Activated T-helper 17 cell treated with anti-CD3 and anti-CD28 coated beads, Interleukin-2, amount 50 U/mL, for 72 hours (primary cell): ENCODE data around the gene KRT1. TPM values are rescaled to one million over a fixed set of nuclear protein-coding genes. Genes with fewer than 3 reads are reported as not detected.
"Not testable (repeated sequence)": the region's sequence is repeated elsewhere in the genome, so short reads cannot be mapped to it uniquely, and the experiment has no call there.

Experiments
- ATAC-seq: fragments of 150-1000 bp; cut with Tn5 transposase; replicated peaks from 2 replicates; pipeline ENCODE4 v1.10.0; 2021; ENCODE audit warnings: mild to moderate bottlenecking, moderate library complexity
- H3K27ac Mint-ChIP-seq: one replicate; pipeline ENCODE4 v1.8.0; 2022; ENCODE audit warnings: mixed read lengths
- H3K27me3 Mint-ChIP-seq: one replicate; pipeline ENCODE4 v1.8.0; 2022; ENCODE audit warnings: mixed read lengths
- H3K36me3 Mint-ChIP-seq: one replicate; pipeline ENCODE4 v1.8.0; 2022; ENCODE audit warnings: low read depth, mild to moderate bottlenecking, mixed read lengths
- H3K4me1 Mint-ChIP-seq: one replicate; pipeline ENCODE4 v1.8.0; 2022; ENCODE audit warnings: mixed read lengths
- H3K4me3 Mint-ChIP-seq: one replicate; pipeline ENCODE4 v1.8.0; 2022; ENCODE audit warnings: mild to moderate bottlenecking, mixed read lengths
- H3K9me3 Mint-ChIP-seq: one replicate; pipeline ENCODE4 v1.8.0; 2022; ENCODE audit warnings: mixed read lengths
- total RNA-seq, 2 donors: library from RNA; stranded (reverse); gene quantifications; one replicate each; pipeline ENCODE4 v1.2.3, GENCODE V29; 2022

The KRT1 gene
- not detected for total RNA-seq

DNA sequence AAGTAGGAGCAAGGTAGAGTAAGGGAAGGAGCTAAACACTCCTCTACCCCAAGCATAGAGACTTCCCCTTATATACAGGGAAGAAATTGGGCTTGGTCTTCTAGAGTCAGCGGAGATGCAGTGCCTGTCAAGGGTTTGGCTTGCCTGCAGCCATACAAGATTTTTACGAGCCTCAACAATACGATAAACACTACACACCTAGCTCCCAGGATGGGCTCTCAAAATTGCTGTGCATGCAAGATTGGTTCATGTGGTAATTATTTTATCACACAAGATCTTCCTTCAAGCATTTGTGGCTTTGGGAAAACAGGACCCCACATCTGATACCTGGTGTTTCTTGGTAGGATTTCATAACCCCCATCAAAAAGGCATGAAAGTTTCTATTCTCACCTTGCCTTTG lies at the start of gene KRT1:
Gene KRT1, minus strand, starts transcription at position 45 of the 400 bp plus-strand sequence. CDS start 59 bp downstream, outside the sequence.
- peaks cover 7% of the 10 kb centered on the region for H3K4me1 Mint-ChIP-seq
- H3K9me3 Mint-ChIP-seq: no peaks in the 10 kb centered on the region
- no peak within 1 kb of the TSS for H3K27ac Mint-ChIP-seq
- no peak for ATAC-seq
- H3K36me3 Mint-ChIP-seq: no peaks in the 10 kb centered on the region
- peaks cover 12% of the 10 kb centered on the region for H3K27me3 Mint-ChIP-seq
- no peak within 1 kb of the TSS for H3K4me3 Mint-ChIP-seq

DNA sequence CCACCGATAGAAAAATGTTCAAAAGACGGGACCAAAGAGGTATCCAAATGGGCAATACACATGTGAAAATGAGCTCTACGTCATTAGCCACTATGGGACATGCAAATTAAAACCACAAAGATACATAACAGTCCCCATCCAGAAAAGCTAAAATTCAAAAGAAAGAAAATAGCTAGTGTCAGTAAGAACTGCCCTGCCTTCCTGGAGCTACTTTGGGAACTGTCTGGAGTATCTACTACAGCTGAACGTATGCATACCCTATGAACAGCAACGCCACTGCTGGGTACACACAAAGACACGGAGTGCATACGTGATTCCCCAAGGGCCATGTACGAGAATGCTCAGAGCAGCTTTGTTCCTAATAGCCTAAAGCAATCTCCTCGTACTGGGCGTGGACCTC lies 48.9 kb upstream of the KRT1 start:
- Mint-ChIP-seq H3K36me3 (no peaks in the 10 kb centered on the region), H3K9me3 (peaks cover 5% of the 10 kb centered on the region), H3K4me3 (no peak overlapping the region), H3K27ac (no peak overlapping the region), H3K4me1 (no peaks in the 10 kb centered on the region), H3K27me3 (peaks cover 25% of the 10 kb centered on the region)
- ATAC-seq: no peak

DNA sequence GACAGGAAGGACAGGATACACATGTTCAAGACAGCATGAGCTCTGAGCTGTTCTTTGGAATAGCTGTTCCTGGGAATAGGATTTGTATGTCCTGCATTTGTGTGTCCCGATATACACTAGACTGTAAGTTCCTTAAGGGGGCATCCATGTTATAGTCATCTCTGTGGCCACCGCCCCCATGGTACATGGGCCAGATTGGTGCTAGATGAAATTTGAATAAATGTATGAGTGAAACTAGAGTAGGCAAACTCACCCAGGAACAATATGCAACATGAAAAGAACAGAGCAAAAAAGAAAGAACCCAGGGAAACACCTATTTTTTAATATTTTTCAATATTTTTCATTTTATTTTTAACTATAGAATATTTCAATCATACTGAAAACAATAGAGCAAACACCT lies 48.2 kb upstream of the KRT1 start:
- Mint-ChIP-seq H3K36me3 (no peaks in the 10 kb centered on the region), H3K27me3 (peaks cover 23% of the 10 kb centered on the region), H3K4me1 (no peaks in the 10 kb centered on the region), H3K4me3 (no peak overlapping the region), H3K27ac (no peak overlapping the region), H3K9me3 (peaks cover 5% of the 10 kb centered on the region)
- no peak for ATAC-seq

DNA sequence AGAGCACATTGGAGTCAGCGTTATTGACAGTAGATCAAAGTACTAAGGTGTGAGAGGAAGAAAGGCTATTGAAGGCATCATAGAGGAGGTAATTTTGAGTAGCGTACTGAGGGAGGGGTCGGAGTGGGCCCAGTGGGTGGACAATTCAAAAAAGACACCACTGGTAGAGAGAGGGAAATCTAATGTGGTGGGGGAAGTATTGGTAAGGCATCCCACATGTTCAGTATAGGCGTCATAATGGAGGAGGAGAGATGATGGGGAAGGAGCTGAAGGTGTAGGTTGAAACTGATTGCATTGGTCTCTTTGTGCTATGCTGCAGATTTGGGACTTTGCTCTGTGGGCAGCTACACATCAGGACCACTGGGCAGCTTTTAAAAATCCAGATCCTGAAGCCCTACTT lies 46.8 kb upstream of the KRT1 start:
- Mint-ChIP-seq H3K36me3 (no peaks in the 10 kb centered on the region), H3K4me1 (no peaks in the 10 kb centered on the region), H3K27ac (no peak overlapping the region), H3K9me3 (peaks cover 5% of the 10 kb centered on the region), H3K4me3 (no peak overlapping the region), H3K27me3 (peaks cover 20% of the 10 kb centered on the region)
- no peak for ATAC-seq

DNA sequence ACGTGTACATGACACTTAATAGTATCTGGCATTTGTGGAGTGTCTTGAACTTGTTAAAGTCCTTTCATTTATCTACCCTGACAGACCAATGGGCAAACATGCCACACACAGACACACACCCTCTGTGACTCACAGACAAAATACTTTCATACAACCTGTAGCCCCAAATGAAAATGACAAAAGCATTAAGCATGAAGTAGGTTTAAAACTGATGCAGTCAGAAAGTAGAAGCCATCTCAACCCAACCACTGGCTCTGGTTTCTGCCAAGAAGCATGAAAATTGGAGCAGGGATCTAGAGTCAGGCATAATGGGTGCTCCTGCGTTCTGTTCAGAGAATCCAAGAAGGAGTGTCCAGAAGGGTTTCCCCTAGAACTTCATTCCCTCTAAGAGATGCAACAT lies 46.2 kb upstream of the KRT1 start:
- H3K27ac Mint-ChIP-seq: no peak overlapping the region

DNA sequence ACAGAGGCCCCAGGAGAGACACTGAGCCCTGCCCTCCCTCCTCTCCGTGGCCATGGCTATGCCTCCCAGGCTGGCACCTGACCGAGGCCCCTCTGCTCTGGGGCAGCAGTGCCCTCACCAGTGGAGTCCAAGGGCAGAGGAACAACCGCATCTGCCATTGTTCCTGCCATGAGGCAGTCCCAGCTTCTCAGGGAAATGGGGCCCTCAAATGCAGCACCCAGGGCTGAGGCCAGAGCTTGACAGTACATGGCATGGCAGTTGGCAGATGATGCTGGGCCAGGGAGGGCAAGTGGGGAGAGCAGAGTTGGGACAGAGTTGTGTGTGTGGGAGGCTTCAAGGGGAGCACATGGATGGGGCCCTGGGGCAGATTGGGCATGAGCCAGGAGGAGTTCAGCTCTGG lies 44.2 kb upstream of the KRT1 start:
- H3K27me3 Mint-ChIP-seq: peaks cover 7% of the 10 kb centered on the region
- no peaks in the 10 kb centered on the region for H3K9me3 Mint-ChIP-seq
- no peak overlapping the region for H3K27ac Mint-ChIP-seq
- H3K4me3 Mint-ChIP-seq: no peak overlapping the region
- ATAC-seq: no peak
- no peaks in the 10 kb centered on the region for H3K4me1 Mint-ChIP-seq
- H3K36me3 Mint-ChIP-seq: no peaks in the 10 kb centered on the region

More for the DNA sequence above, 46.2 kb upstream of the KRT1 start:
- H3K4me1 Mint-ChIP-seq: no peaks in the 10 kb centered on the region
- ATAC-seq: no peak
- peaks cover 20% of the 10 kb centered on the region for H3K27me3 Mint-ChIP-seq
- H3K36me3 Mint-ChIP-seq: no peaks in the 10 kb centered on the region
- H3K9me3 Mint-ChIP-seq: peaks cover 5% of the 10 kb centered on the region
- no peak overlapping the region for H3K4me3 Mint-ChIP-seq

DNA sequence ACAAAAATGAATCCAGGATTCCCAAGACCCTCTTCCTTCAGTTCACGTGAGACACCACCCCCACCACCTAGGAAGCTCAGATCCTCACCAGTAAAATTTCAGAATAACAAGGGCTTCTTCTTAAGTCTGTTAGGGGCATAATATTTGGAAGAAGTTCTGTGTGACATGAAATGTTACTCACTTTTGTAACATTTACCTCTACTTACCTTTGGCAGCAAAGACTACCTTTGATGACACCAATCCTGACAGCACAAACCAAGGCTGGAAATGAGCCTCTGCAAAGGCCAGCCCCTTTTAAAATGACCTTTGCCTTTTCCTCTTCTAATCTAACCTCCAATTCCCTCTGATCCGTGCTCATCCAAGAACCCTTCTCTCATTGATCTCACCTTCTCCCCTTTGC lies 42.5 kb upstream of the KRT1 start:
- Mint-ChIP-seq H3K27me3 (peaks cover 7% of the 10 kb centered on the region), H3K27ac (no peak overlapping the region), H3K4me3 (no peak overlapping the region), H3K9me3 (no peaks in the 10 kb centered on the region), H3K36me3 (no peaks in the 10 kb centered on the region), H3K4me1 (no peaks in the 10 kb centered on the region)
- no peak for ATAC-seq

DNA sequence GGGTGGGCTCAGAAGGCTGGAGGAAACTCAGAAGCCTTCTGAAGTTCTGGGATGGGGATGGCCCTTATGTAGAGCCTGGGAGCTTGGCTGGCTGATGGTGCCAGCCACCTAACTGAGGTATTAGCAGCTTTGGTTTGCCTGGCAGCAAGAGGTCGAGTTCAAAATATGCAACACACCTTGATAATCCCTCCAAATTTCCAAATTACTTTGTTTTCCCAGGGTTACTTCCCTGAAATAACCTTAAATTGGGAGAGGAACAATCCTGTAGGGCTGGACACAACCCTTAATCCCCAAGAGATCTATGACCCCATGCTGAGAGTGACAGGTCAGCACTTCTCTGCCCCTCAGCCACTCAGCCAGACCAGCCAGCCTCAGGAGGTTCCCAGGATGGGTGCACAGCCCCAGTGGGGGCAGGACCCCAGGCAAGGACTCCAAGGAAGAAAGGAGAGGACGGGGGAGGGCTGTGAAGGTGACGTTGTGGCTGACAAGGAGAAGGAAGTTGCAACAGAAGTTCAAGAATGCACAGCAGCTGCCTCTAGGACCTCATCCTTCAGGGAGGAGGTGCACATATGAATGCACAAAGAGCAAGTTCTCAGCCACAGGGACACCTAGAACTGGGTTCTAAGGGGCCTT lies 41.7 kb upstream of the KRT1 start:
- Mint-ChIP-seq H3K4me1 (no peaks in the 10 kb centered on the region), H3K27me3 (peaks cover 7% of the 10 kb centered on the region), H3K36me3 (no peaks in the 10 kb centered on the region), H3K27ac (no peak overlapping the region), H3K9me3 (no peaks in the 10 kb centered on the region), H3K4me3 (no peak overlapping the region)
- ATAC-seq: no peak

DNA sequence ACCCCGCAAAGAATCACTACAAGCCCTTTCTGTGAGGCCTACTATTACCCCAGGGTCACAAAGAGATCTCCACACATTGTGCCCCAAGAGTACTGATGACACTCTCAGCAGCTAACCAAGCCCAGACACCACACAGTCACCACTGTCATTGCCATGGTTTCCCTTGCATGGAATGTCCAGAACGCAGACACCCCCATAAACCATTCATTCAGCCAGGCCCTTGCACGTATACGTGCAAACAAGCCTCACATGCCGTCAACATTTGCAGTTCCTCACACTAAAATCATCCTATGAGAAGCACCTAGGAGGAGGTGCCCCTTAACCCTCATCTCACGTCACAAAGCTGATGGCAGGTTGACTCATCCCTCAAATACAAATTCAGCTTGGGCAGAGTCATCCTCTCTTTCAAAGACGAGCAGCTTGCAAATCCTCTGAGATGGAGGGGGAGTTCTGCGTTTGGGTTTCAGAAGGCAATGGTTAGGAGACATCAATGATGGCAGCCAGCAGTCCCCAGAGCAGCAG lies 40.2 kb upstream of the KRT1 start:
- no peaks in the 10 kb centered on the region for H3K4me1 Mint-ChIP-seq
- H3K27me3 Mint-ChIP-seq: peaks cover 14% of the 10 kb centered on the region
- no peaks in the 10 kb centered on the region for H3K36me3 Mint-ChIP-seq
- H3K27ac Mint-ChIP-seq: no peak overlapping the region
- ATAC-seq: no peak
- H3K4me3 Mint-ChIP-seq: no peak overlapping the region
- no peaks in the 10 kb centered on the region for H3K9me3 Mint-ChIP-seq

DNA sequence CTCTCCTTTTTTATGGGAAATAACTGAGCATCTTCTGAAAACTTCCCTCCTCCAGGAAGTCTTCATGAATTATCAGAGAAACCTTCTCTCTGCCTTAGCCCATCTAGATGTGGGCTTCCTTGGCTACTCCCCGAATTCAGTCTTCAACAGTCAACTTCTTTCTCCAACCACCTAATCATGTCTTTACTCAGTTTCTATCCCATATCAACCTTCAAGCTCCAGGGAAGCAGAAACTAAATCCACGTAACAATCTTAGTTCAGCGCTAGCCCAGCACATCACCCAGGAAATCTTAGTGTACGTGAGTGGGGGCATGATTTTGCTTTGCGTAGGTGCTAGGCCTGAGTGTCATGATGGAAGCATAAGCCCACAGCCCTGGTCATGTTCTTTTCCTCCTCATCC lies 35.9 kb upstream of the KRT1 start:
- H3K9me3 Mint-ChIP-seq: no peaks in the 10 kb centered on the region
- H3K36me3 Mint-ChIP-seq: no peaks in the 10 kb centered on the region
- H3K4me3 Mint-ChIP-seq: no peak overlapping the region
- ATAC-seq: no peak
- peaks cover 6% of the 10 kb centered on the region for H3K4me1 Mint-ChIP-seq
- H3K27ac Mint-ChIP-seq: no peak overlapping the region
- peaks cover 43% of the 10 kb centered on the region for H3K27me3 Mint-ChIP-seq

DNA sequence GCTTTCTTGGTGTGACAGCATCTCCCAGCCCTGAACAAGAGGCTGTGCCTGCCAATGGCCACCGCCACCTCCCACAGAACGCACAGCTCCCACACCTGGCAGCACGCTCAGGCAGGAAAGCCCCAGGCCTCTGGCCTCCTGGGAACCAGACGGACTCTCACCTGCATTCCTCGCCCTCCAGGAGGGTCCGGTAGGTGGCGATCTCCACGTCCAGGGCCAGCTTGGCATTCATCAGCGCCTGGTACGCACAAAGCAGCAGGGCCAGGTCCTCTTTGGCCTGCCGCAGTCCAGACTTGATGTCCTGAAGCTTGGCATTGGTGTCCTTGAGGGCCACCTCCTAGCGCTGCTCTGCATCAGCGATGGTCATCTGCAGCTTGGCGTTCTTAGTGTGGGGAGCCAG lies 35.2 kb upstream of the KRT1 start:
- H3K27ac Mint-ChIP-seq: no peak overlapping the region
- H3K27me3 Mint-ChIP-seq: peaks cover 43% of the 10 kb centered on the region
- no peaks in the 10 kb centered on the region for H3K9me3 Mint-ChIP-seq

DNA sequence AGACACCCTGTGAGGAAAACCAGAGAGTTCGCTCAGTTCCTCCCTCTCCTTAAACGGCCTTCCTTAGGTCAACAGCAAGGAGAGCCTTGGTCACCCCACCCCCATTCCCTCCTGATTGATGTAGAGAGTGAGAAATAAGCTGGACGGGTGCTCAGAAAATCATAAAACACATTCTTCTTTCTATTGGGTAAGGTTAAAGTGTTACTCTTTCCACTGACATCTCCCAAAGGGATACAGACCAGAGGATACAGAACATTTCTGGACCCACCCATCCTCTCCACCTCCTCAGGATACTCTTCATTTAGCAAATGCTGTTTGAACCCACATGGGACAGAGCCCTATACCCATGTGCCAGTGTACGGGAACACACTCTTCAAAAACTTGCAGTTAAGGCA lies 34.7 kb upstream of the KRT1 start:
- H3K36me3 Mint-ChIP-seq: no peaks in the 10 kb centered on the region
- H3K27me3 Mint-ChIP-seq: peaks cover 43% of the 10 kb centered on the region
- no peaks in the 10 kb centered on the region for H3K9me3 Mint-ChIP-seq
- H3K4me3 Mint-ChIP-seq: peak overlapping the region; percentile 32
- ATAC-seq: no peak
- no peak overlapping the region for H3K27ac Mint-ChIP-seq
- H3K4me1 Mint-ChIP-seq: peaks cover 6% of the 10 kb centered on the region

More for the DNA sequence above, 35.2 kb upstream of the KRT1 start:
- Mint-ChIP-seq H3K4me3 (no peak overlapping the region), H3K36me3 (no peaks in the 10 kb centered on the region), H3K4me1 (peaks cover 6% of the 10 kb centered on the region)
- no peak for ATAC-seq

DNA sequence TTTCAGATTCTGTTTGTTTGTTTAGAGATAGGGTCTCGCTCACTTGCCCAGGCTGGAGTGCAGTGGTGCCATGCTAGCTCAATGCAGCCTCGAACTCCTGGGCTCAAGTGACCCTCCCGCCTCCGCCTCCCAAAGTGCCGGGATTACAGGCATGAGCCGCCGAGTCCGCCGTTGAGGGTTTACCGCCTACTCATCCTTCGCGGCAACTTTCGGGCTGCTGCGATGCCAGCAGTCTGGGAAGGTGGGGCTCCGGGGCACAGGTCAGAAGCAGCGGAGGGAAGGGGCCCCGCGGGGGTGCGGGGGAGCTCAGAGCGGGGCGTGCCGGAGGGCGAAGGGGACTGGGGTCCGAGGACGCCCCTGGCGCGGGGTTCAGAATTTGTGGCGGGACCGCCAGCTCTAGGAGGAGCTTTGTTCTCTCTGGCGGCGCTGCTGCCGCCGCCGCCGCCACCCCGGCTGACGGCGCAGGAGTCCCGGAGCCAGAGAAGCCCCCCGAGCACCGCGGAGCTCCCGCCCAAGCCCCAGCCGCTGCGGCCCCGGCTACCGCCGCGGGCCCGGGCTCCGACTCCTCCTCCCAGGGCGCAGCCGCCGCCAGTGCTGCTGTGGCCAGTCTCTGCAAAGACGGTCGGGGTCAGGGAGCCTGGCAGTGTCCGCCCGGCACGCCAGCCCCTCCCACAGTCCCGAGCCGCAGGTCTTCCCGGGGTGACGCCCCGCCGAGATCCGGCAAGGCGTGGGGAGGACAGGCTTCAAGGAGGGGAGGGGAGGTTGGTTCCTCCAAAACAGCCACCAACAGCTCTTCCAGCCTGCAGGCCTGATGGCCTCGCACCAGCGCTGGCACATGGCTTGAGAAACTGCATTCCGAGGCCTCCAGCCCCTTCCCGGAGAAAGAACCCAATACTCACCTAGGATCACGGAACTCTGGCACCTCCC lies 34.0 kb upstream of the KRT1 start:
- Mint-ChIP-seq H3K27ac (no peak overlapping the region), H3K4me1 (peaks cover 6% of the 10 kb centered on the region), H3K27me3 (peaks cover 43% of the 10 kb centered on the region), H3K4me3 (peak overlapping the region; percentile 38), H3K36me3 (no peaks in the 10 kb centered on the region), H3K9me3 (no peaks in the 10 kb centered on the region)
- no peak for ATAC-seq

DNA sequence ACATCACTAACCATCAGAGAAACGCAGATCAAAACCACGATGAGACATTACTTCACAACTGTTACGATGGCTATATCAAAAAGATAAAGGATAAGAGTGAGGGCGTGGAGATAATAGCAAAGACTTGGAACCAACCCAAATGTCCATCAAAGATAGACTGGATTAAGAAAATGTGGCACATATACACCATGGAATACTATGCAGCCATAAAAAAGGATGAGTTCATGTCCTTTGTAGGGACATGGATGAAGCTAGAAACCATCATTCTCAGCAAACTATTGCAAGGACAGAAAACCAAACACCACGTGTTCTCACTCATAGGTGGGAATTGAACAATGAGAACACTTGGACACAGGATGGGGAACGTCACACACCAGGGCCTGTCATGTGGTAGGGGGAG lies 31.9 kb upstream of the KRT1 start:
- H3K27ac Mint-ChIP-seq, H3K36me3 Mint-ChIP-seq, H3K4me3 Mint-ChIP-seq, H3K4me1 Mint-ChIP-seq, H3K9me3 Mint-ChIP-seq, ATAC-seq: not testable (repeated sequence)
- peaks cover 43% of the 10 kb centered on the region for H3K27me3 Mint-ChIP-seq

DNA sequence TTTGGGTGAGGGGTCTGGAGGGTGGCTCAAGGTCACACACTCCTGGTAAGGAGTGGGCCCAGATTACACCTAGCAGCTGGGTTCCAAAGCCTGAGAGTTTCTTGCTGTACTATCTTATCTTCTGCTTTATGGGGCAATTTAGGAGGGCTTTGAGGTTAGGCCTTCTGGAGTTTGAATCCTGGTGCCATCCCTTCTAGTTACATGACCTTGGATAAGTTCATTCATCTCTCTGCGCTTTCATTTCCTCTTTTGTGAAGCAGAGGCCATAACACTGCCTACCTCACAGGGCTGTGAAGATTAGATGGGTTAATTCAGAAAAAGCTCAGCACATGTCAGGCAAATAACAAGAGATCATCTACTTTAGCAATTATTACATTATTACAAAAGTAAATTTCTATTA lies 30.5 kb upstream of the KRT1 start:
- peaks cover 6% of the 10 kb centered on the region for H3K4me1 Mint-ChIP-seq
- peaks cover 31% of the 10 kb centered on the region for H3K27me3 Mint-ChIP-seq
- H3K4me3 Mint-ChIP-seq: no peak overlapping the region
- H3K27ac Mint-ChIP-seq: no peak overlapping the region
- no peak for ATAC-seq
- no peaks in the 10 kb centered on the region for H3K36me3 Mint-ChIP-seq
- no peaks in the 10 kb centered on the region for H3K9me3 Mint-ChIP-seq
